ENCODE measurements around the gene SPATA25.
"Not testable (repeated sequence)": the region's sequence is repeated elsewhere in the genome, so short reads cannot be mapped to it uniquely, and the experiment has no call there.

Gene SPATA25, protein sequence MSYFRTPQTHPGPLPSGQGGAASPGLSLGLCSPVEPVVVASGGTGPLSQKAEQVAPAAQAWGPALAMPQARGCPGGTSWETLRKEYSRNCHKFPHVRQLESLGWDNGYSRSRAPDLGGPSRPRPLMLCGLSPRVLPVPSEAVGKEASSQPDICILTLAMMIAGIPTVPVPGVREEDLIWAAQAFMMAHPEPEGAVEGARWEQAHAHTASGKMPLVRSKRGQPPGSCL
- total RNA-seq: 0 to 1.5 reads per million in 2 donors

GRCh38 chr20:45887346-45887715, at the start of gene SPATA25:
Gene SPATA25, minus strand, starts transcription at chr20:45887622. Its CDS starts 32 bp downstream, at chr20:45887590.
- no peak for DNase-seq

GRCh38 chr20:45935416-45936046, 48.1 kb upstream of the SPATA25 start:
- DNase-seq: no peak

- DNase-seq: peak; percentile 96
Measured at GRCh38 chr20:45934586-45935415, 47.4 kb upstream of the SPATA25 start, which contains the start of gene PCIF1. Gene PCIF1, plus strand, starts transcription at chr20:45934683. Its CDS starts 4,317 bp downstream, at chr20:45939000.

DNA sequence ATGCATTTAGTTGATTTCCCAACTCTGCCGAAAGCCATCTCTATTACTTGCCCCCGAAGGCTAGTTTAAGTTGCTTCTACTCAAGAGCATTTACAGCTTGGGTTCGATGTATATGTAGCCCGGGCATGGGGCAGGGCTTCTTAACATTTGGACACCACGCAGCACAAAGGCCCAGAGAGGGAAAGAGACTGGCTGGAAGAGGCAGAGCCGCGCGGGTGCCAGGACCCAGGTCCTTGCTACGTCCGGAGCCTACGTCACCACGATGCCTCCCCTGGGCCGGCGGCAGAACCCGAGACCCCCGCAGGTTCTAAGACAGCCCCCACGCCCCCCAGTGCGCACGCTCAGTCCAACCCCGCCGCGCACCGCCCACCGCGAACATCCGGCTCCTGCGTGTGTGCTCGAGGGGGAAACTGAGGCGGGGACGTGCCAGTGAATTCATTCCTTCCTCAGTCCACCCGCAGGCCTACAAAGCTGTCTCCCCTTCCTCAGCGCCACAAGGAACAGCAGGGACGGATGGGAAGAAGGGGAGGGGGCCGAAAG, 46.7 kb upstream of the SPATA25 start:
- no peak for DNase-seq

DNA sequence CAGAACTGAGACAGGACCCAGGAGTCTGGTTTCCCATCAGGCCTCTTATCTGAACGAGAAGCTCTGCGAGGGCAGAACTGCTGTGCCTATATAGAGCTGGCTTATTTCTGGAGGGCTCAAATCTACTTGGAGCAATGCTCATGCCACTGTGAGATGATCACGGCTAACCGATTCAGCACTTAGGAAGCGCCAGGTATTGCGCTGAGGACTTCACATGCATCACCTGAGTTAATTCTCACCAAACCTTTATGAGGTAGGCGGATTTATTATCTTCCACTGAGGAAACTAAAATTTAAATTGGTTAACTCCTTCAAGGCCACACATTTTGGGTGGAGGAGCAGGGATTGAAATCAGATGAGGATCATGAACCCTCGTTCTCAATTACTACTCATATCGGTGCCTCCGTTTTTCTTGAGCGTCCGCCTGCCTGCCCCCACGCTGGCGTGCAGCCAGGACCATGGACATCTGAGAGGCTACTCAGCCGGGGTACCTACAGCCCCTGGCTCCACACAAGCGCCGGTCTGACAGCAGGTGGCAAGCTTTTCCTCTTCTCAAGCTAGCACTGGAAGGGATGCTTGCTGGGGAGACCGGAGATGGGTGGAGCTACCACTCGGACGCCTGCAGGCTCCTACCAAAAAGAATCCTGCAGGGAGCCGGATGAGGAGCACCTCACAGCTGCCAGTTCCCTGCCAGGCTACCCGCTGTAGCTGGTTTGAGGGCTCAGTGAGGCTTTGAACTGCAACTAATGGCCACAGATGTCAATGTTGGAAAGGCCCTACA, 46.0 kb upstream of the SPATA25 start:
- DNase-seq: peak; percentile 28

DNA sequence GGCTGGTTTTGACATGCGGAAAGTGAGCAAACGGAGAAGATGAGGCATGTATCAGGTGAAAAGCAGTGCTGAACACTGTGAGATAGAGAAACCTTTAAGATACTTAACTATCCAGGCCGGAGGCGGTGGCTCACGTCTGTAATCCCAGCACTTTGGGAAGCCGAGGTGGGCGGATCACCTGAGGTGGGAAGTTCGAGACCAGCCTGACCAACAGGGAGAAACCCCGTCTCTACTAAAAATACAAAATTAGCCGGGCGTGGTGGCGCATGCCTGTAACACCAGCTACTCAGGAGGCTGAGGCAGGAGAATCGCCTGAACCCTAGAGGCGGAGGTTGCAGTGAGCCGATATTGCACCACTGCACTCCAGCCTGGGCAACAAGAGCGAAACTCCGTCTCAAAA, 44.3 kb upstream of the SPATA25 start:
- DNase-seq: not testable (repeated sequence)

- DNase-seq: no peak
Measured at GRCh38 chr20:45927071-45927878, 39.9 kb upstream of the SPATA25 start.

DNA sequence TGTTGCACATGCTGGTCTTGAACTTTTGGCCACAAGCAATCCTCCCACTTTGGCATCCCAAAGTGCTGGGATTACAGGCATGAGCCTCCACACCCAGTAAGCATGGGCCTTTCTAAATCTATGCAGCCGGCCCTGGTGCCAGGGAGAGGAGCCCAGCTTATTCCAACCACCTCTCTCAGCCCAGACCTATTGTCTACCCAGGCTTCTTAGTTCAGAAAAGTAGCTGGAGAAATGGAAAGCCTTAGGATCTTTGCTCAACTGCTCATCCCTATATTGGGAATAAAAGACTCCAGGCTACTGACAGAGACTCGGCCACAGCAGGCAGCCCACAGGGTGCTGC, 39.3 kb upstream of the SPATA25 start:
- DNase-seq: no peak

DNA sequence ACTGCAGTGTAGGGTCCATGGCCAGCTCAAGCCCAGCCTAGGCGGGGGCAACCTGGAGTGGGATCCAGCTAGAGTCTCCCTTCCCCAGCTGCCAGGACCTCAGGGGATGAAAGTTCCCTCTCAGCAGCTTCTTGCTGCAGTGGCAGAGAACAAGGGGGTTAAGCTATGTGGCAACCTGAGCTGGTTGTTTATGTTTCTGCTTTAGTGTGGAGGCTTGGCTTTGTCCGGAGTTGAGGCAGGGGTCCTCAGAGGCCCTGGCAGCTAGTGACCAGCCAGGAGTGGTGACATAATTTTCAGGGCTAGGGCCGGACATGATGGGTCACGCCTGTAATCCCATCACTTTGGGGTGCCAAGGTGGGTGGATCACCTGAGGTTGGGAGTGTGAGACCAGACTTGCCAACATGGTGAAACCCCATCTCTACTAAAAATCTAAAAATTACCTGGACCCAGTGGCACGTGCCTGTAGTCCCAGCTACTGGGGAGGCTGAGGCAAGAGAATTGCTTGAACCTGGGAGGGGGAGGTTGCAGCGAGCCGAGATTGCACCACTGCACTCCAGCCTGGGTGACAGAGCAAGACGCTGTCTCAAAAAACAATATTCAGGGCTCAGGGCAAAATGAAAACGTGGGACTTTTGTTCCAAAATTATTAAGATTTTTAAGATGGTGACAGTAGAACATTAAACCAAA, 38.5 kb upstream of the SPATA25 start:
- no peak for DNase-seq

DNA sequence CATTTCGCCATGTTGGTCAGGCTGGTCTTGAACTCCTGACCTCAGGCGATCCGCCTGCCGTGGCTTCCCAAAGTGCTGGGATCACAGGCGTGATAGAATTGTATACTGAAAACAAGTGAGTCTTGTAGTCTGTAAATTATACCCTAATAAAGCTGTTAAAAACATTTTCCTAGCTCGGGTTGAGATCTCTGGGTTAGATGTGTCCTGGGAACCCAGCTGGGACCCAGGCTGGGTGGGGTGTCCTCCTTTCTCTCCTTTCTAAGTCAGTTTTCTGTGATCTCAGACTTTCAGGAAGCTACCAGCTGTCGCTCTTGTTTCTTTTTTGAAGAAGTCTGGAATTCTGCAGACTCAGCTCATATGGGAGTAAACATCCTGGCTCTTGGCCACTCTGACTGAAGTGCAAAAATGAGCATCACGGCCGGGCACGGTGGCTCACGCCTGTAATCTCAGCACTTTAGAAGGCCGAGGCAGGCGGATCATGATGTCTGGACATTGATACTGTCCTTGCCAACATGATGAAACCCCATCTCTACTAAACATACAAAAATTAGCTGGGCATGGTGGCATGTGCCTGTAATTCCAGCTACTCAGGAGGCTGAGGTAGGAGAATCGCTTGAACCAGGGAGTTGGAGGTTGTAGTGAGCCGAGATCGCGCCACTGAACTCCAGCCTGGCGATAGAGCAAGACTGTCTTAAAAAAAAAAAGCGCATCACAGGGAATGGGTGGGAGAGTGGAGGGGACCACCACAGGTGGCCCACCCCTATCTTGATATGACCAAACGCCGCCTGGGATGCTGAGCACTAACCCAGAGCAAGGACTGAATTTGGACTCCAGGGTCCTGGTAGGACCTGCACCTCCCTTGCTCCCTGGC, 37.2 kb upstream of the SPATA25 start:
- DNase-seq: no peak

DNA sequence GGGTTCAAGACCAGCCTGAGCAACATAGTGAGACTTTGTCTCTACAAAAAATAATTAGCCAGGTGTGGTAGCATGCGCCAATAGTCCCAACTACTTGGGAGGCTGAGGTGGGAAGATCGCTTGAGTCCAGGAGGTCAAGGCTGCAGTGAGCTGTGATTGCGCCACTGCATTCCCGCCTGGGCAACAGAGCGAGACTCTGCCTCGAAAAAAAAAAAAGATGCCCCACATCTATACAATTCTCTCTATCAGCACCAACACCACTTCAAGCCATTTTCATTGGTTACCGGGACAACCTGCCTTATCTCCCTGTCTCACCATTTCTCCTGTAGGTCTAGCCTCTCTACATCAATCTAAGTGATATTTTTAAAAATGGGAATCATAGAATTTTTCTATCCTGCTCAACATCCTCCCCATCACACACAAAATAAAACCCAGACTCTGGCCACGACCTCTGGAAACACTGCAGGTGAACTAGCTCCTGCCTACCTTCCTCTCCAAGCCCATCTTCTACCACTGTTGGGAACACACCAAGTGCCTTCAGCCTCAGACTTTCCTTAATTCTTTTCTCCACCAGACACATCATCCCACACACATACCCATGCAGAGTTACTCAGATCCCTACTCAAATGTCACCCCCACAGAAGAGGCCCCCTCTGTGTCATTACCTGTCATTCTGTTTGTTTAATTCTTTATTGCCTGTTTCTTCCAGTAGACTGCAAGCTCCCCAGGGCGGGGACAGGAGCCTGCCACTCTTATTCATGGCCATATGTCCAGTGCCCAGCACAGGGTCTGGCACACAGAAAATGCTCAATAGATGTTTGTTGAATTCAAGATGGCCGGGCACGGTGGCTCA, 34.1 kb upstream of the SPATA25 start:
- no peak for DNase-seq

DNA sequence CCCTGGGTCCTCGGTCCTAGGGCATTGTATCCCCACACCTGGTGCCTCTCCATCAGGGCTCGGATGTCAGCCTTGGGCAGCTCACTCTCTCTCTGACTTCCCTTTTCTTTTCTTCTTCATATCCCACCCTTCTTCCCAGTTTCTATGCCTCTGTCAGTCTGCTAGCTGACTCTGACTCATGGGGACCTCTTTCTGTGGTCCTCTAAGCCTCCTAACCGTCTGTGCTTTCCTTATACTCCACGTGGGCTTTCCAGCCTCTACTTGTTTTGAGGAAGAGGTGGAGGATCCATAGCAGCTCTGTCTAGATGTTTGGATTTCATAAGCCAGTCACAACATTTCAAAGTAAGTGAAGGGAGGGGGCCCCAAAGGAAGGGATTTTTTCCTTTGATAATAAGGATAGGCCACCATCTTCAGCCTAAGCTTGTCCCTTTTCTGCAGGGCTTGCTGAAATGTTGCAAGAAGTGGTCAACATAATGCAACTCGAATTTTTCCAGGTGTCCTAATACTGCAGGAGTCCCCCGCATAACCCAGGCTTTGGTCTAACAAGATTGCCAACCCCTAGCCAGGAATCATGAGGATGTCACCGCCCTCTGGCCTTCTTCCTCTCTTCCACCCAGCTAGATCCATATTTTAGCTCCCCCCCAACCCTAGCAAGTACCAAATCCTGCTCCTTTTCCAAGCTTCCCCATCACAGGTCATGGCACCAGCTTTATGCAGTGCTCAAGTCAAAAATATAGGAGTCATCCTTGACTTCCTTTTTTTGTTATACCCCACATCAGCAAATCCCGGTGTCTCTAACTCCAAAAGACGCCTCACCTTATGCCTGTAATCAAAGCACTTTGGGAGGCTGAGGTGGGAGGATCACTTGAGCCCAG, 33.3 kb upstream of the SPATA25 start:
- no peak for DNase-seq

DNA sequence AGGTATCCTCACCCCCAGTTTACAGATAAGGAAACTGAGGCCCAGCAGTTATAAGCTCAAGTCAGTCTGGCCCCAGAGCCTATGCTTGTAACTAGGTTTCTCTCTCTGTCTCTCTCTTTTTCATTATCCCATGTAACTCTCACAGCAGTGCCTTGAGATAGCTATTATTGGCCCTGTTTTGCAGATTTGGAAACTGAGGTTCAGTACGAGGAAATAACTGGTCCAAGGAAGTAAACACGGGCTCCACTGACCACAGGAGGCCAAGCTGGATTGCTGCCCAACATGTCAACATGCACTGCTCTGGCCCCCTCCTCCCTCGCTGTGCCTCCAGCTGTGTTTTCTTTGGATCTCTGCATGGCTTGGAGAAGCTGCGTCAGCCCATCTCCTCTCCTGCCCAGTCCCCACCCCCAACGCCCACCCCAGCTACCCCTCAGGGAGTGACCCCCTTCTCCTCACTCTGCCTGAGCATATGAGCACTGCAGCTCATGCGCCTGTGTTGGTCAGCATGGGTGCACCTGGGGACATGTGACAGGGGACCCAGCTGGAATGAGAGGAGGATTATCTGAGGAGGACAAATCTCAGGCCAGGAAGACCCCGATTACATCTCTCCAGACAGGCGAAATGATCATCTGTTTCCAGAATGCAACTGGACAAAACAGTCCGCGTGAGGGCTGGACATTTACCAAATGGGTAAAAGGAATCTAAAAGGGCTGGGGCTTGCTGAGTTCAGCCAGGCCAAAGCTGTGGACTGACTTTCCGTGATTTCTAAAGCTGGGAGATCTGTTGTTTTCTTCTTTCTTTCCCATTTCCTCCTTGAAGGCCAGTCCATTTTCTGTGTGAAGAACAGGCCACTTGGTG, 32.3 kb upstream of the SPATA25 start:
- no peak for DNase-seq

- no peak for DNase-seq
Measured at GRCh38 chr20:45918779-45919537, 31.5 kb upstream of the SPATA25 start.

GRCh38 chr20:45918182-45918737, 30.8 kb upstream of the SPATA25 start:
- DNase-seq: no peak

- no peak for DNase-seq
Measured at GRCh38 chr20:45917790-45918141, 30.3 kb upstream of the SPATA25 start.

Measured in T-helper 9 cell (primary cell).